ENCODE measurements around the gene ADCY9. TPM values are rescaled to one million over a fixed set of nuclear protein-coding genes. Genes with fewer than 3 reads are reported as not detected.
"Not testable (repeated sequence)": the region's sequence is repeated elsewhere in the genome, so short reads cannot be mapped to it uniquely, and the experiment has no call there.

The ADCY9 gene
- total RNA-seq, 1 experiment from 2014 or later: 7.8 TPM

DNA sequence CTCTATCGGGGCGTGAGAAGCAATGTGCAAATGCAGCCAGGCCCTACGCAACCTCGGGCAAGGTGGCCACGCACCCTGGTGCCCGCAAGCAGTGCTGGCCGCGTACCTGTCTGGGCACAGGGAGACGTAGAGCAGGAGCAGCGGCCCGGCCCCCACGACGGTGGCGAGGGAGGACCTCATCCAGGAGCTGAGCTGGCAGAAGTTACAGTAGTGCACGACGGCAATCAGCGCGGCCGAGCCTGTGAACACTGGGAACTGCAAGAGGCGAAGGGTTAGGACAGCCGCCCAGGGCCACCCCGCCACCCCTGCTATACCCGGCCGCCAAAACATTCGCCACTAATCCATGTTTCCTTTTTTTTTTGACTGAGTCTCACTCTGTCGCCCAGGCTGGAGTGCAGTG lies 138.9 kb downstream of the ADCY9 start:
- no peak for DNase-seq (ENCODE audit: low read depth)

DNA sequence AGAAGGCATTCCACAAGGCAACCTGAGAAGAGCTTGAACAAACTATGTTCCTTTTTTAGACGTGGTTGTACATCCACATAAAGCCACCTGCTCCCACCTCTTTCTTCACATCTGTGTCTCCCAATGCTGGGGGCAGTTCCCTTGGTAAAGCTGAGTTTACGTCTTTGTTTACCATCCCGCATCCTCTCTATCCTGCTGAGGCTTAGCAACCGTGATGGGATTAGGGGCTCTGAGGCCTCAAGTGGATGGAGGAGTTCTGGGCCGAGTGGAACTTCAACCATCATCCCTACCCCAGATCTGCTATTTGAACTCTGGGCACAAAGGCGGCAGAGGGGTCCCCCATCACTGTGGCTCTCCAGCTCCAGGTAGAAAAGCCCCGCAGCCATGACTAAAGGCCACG lies 141.5 kb downstream of the ADCY9 start:
- DNase-seq (ENCODE audit: low read depth): no peak

DNA sequence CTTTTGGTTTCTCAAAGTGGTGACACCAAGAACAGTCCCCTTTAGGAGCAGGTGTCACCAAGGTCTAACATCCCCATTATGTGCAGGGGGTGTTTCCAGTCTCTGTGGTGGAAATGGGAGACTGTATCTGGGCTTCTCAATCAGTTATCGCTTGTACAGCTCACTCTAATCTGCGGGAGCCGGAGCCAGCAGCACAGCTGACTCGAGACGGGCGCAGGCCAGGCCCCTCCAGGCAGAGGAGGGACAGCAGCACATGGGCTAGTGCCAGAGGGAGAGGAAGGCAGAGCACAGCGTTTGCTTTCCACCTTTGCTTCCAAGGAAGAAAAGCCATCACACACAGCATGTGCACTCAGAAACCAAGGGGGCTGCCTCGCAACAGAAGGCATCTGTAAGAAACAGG lies 144.5 kb downstream of the ADCY9 start:
- no peak for DNase-seq (ENCODE audit: low read depth)

DNA sequence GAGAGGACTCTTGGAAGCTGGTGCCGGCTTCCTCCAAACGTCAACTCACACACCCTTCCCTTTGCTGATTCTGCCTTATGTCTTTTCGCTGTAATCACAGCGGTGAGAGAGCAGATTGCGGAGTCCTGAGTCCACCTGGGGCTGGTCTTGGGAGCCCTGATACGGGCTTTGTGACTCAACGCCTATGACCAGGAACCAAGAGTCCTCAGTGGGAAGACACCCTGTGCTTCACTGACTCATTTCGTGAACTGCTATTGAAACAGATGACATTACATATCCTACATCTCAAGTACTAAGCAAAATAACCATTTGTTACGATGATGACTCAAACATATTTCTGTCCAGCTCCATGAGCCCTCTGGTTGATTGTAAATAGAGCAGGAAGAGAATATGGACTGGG lies 145.0 kb downstream of the ADCY9 start:
- DNase-seq (ENCODE audit: low read depth): no peak

DNA sequence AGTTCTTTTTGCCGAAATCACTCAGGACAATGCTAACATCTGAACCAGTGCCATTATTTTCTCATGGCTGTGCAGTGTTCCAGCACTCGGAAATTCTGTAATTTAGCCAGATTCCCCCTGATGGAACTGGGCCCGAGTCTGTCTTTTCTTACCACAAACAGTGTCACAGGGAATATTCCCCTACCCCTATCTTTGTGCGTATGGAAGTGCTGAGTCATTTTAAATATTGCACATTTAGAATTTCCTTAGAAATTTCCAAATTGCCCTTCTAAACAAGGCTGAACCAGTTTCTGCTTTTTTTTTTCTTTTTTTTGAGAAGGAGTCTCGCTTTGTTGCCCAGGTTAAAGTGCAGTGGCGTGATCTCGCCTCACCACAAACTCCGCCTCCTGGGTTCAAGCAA lies 147.7 kb downstream of the ADCY9 start:
- no peak for DNase-seq (ENCODE audit: low read depth)

DNA sequence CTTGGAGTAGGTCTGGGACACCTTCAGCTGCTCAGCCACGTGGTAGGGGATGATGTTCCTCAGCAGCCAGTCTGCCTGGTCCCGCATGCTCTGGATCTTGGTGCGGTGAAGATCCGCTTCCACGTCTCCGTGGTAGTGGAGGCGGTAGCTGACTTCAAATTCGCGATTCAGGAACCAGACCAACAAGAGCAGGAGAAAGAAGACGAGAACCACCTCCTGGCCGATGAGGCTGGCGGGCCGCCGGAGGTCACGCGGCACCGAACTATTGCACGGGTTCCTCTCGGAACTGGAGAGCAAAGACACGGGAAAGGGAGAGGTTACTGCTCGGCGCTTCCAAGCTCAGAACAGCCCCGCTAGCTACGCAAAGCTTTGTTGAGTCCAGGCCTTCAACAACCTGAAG lies 149.6 kb downstream of the ADCY9 start:
- DNase-seq (ENCODE audit: low read depth): no peak

DNA sequence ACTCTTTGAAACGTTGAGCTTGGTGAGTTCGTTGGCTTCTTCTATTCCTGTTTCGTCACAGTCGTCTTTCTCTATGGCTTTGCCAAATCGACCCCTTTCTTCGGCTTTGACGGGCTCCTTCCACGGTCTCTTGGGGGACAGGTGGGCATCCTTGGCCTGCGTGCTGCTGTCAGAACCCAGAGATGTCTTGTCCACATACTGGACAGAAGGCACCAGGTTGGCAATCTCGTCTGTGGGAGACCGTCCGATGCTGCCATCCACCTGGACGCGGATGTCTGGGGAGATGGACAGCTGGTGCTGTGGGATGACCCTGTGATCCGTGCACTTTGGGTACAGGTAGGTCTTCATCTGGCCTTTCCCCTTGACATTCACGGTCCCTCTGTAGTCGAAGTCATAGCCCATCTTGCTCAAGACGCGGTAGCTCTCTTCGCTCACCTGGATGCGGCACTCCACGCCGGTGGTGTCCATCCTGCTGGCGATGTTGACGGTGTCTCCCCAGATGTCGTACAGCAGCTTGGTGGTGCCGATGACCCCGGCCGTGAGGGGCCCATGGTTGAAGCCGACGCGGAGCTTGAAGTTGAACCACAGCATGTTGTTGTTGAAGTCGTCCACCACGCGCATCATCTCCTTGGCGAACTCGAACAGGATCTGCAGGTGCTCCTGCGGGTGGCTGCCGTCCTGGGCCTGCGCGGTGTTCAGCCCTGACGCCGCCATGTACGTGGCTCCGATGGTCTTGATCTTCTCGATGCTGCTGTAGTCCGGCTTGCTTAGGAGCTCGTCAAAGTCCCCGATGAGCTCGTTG lies 150.3 kb downstream of the ADCY9 start:
- no peak for DNase-seq (ENCODE audit: low read depth)

DNA sequence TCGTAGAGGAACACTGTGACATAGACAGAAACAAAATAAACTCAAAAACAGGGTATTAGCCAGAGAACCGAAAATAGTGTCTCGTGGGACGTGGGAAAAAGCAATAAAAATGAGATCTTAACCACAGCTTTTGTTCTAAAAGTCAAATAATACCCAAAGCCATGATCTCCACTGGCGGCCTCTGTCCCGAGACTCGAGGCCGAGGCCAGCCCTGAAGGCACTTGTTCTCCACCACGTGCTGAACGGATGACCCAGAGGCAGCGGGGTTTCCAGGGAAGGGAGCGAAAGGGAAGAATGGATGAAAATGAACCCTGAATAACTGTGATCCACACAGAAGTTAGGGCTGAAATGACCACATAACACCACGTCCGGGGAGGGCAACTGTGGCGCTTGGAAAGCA lies 150.9 kb downstream of the ADCY9 start:
- DNase-seq (ENCODE audit: low read depth): no peak

DNA sequence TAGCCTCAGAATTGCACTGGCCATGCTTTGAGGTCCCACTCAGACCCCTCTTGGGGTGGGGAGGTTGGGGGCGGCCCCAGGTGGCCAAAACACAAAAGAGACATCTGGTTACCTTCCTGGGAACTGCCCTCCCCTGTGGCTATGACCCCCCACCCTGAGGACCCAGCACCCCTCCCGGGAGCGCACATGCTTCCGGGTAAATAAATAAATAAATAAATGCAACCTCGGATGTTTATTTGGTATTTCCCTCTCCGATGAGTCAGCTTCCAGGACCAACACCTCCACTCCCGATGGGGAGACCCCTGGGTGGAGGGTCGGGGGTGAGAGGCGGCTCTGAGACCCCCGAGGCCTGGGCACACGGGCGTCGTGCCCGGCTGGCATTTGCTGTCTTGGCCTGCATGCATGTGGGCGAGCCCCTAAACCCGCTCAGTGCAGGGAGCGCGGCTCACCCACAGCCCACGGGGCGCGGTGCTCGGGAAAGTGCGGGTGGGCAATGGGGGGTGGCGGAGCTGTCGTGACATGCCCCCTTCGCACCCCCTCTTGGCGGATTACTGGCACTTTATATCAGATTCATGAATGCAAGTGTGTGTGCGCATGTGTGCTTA lies 151.5 kb downstream of the ADCY9 start:
- DNase-seq (ENCODE audit: low read depth): no peak

DNA sequence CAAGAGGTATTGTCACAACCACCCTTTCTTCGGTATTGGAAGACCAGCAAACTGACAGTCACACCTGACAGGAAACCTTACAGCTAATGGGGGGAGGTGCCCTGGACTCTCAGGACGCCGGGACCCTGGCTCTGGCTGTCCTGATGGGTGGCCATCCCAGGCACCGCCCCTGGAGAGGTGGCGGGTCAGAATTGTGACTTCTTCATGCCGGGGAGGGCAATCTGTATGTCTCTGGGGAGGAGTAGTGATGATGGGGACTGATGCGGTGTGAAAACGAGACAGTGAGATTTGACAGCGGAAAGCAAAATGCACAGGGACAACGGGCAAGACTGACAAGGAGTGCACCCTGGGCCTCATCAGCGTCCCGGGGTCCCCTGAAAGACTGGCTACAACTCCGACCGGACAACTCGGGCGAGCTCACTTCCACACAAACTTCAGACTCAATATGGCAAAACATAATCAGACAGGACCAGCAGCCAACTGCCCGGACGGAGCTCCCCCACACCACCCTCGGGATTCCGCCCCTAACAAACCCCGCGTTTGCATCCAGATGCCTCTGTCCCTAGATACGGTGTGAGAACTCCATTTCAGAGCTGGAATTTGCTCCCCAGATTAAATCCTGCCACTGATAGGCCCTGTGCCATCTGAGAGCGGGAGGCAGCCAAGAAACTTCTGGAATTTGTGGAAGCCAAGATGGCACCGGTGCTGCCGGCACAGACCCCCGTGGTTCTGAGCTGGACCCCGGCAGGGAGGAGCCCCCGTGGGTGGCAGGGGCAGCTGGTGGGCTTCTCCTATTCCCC lies 152.2 kb downstream of the ADCY9 start:
- no peak for DNase-seq (ENCODE audit: low read depth)

DNA sequence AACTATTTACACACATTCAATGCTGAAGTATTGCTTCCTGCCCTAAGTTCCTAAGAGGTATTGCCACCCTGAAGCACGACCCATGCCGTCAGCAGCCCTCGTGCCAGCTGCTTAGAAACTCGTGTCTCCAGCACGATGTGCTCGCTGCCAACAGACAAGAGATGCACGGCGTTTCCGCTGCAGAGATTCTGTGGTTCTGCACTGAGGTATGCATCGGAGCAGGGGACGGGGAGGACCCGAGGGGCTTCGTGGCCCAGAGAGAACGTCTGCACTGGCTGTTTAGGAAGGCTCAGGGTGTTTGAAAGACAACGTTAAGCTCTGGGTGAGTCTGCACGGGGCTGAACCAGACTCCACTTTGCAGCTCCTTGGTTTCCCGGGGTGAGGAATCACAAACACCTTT lies 153.0 kb downstream of the ADCY9 start:
- no peak for DNase-seq (ENCODE audit: low read depth)

DNA sequence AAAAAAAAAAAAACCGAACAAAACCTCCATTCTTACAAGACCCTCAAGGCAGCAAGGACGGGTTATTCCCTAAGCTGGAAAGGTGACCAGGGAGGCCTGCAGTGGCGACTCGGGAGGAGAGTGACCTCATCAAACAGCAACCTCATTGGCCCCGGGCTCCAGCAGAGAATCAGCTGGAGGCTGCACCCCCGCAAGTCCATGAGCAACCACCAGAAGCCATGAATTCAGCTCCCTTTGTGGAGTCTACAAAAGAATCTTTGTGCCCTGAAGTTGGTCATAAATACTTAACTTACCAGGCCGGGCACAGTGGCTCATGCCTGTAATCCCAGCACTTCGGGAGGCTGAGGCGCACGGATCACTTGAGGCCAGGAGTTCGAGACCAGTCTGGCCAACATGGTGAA lies 154.8 kb downstream of the ADCY9 start:
- peak; percentile 73 for DNase-seq (ENCODE audit: low read depth)

DNA sequence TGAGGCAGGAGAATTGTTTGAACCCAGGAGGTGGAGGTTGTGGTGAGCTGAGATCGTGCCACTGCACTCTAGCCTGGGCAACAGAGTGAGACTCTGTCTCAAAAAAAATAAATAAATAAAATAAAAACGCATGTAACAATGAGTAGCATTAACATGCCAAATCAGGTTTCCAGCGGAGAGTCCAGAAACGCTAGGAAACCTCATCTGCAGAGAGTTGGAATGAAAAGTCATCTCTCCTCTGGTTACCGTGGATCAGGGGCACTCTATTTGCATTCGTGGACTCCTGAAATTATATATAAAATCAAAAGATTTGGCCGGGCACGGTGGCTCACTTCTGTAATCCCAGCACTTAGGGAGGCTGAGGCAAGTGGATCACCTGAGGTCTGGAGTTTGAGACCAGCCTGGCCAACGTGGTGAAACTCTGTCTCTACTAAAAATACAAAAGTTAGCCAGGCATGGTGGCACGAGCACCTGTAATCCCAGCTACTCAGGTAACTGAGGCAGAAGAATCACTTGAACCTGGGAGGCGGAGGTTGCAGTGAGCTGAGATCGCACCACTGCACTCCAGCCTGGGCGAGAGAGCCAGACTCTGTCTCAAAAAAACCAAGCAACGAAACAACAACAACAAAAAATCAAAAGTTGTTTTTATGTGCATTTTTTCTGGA lies 156.2 kb downstream of the ADCY9 start:
- not testable (repeated sequence) for DNase-seq (ENCODE audit: low read depth)

DNA sequence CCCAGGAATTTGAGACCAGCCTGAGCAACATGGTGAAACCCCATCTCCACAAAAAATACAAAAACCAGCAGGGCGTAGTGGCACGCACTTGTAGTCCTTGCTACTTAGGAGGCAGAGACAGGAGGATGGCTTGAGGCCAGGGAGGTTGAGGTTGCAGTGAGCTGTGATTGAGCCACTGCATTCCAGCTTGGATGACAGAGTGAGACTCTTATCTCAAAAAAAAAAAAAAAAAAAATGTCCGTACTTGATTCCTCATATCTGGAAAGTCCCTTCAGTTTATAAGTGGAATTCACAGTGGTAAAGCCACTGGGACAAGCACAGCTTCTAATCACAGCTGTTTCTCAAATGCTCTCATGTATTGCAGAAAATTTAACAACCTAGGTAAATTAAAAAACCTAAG lies 157.1 kb downstream of the ADCY9 start:
- peak; percentile 90 for DNase-seq (ENCODE audit: low read depth)

DNA sequence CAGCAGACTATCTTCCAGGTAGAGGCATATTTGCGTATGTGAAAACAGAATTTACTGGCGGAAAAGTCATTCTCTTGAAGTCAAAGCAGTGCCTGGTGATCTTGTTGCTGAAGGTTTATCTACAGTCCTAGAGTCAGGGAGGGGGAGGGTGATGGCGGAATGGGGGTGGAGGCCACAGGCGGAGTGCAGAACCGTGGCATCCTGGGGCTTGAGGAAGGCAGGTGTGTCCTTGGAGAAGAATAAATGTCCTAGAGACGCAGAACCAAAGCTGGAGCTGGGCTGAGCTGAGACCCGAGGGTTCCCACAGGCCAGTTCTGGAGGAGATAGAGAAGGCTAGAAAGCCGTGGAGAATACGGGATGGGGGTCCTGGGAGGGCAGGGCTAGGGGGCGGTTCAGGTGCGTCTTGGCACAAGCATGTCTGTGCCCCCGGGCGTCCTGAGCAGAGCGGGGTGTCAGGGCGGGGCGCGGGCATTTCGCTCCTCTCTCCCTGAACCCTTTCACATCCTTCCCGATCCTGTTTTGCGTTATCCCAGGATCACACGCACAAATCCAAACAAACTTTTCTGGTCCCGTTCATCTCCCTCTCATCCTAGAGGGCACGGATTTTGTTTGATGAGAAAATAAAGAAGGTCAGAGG lies 158.8 kb downstream of the ADCY9 start:
- no peak for DNase-seq (ENCODE audit: low read depth)

DNA sequence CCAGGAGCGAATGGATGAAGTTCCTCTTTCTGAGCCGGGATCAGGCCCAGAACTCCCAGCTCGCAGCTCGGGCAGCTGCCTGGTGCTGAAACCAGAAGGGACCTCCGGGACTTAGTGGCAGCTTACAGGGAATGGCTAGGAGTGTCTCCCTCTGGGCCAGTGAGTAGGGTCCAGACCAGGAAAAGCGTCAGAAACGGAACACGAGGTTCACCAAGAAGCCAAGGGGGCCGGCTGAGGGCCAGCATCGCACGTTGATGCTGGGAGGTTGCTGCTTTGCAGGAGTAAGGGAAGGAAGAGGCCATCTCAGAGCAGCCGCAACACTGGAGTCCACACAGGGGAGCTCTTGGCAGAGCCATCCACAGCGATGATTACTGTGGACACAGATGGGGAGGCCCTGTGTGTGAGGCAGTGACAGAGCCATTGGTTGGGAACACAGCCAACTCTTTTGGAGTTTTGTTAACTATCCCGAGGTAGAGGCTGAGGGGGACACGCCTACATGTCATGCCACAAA lies 161.8 kb downstream of the ADCY9 start:
- peak; percentile 21 for DNase-seq (ENCODE audit: low read depth)

DNA sequence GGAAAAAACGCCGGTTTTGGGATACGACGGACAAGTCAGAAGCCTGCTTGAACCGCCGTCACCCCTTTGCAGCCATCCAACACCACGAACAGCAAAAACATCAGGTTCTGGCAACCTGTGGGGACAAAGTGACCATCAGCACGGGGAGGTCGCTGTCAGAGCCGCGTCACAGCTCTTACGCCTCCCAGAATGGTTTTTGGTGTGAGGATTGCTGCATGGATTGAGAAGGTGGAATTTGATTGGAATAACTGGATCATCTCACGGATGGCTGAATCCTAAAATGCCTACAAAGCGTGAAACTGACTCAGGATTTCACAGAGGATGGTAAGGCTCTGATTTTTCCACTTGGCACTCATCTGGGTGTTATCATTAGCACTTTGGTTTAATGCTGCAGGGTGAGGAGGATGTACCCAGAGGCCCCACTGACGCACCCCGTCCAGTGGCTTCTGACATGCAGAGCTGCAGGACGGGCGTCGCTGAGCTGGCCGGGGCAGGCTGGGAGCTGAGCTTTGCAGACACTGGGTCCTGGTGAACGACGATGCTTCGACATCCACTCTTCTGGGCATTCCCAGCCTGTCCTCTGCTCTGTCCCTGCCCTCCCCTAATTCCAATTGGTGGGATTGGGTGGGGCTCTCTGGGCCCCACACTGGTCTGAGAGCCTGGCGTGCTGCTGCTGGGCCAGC lies 162.4 kb downstream of the ADCY9 start:
- DNase-seq (ENCODE audit: low read depth): no peak

DNA sequence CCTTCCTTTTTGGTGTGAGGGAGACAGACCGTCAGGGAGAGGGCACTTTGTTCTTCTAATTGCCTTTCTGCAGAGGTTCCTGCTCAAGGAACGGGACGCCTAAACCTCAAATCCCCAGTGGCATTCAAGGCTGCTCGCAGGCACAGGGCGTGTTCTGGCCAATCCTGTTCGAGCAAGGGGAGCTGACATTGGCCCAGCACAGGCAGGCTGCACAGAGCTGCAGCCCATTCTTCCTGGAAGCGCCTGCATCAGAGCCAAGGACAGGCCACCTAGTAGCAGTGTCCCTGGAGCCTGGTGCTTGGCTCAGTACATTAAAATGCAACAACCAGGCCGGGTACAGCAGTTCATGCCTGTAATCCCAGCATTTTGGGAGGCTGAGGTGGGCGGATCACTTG lies 163.5 kb downstream of the ADCY9 start:
- DNase-seq (ENCODE audit: low read depth): no peak

DNA sequence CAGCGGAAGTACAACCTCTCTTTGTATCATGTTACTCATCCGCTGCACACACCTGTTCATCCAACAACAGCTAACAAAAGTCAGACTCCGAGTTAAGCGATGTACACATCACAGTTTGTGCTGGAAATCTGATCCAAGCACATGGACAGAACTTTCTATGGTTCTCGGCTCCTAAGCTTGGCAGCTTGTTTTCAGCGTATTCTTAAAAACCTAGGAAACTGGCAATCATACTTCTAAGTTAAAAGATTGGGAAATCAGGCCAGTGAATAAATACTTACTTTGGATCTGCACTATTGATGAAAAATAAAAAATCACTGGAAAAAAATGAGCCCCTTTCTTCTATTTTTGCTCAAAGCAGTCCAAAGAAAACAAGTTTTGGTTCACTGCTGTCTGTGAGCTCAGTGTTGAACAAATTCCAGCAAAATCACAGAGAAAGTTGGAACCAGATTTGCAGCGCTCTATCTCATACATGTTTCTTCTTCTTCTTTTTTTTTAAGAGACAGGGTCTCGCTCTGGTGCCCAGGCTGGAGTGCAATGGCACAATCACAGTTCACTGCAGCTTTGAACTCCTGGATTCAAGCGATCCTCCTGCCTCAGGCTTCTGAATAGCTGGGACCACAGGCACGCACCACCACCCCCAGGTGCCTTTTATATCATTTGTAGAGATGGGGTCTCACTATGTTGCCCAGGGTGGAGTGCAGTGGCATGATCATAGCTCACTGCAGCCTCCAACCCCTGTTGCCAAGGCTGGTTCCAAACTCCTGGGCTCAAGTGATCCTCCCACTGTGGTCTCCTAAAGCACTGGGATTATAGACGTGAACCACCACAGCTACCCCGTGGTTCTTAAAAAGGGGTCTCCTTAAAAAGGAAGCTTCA lies 164.1 kb downstream of the ADCY9 start:
- no peak for DNase-seq (ENCODE audit: low read depth)

DNA sequence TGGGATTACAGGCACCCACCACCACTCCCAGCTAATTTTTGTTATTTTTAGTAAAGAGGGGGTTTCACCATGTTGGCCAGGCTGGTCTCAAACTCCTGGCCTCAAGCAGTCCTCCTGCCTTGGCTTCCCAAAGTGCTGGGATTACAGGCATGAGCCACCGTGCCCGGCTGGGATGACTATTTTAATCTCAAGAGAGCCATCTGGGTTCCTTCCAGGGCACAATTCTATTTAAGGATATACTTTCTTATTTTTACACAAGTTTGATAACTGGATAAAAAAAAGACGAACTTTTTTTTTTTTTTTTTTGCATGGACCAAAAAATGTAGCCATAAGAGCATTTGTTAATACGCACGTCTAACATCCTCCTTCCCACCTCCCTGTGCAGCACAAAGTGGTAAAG lies 164.9 kb downstream of the ADCY9 start:
- DNase-seq (ENCODE audit: low read depth): not testable (repeated sequence)

Measured in RPMI7951 (cell line).